Prostate gland (tissue), 2 donors: ENCODE measurements around the gene TRPM3. TPM values are rescaled to one million over a fixed set of nuclear protein-coding genes. Genes with fewer than 3 reads are reported as not detected.

Source experiments
- DNase-seq: peaks from one replicate; pipeline ENCODE4 v3.0.0-alpha.2; 2019; ENCODE audit warnings: low spot score
- H3K27ac ChIP-seq, 2 donors: fragments of 200-600 bp; sonication (generic); 2 replicates each; pipeline ENCODE4 v1.5.1; 2017 to 2019
- H3K27me3 ChIP-seq: fragments of 200-600 bp; sonication (generic); replicated peaks from 2 replicates; pipeline ENCODE4 v1.5.1; 2019; ENCODE audit not compliant: insufficient read depth
- H3K36me3 ChIP-seq, 2 donors: fragments of 200-600 bp; sonication (generic); 1 replicate in 1 of 2; 2 replicates in 1 of 2; pipeline versions ENCODE4 v1.5.1 to v1.8.1; 2017 to 2019
- H3K4me1 ChIP-seq: fragments of 200-600 bp; sonication (generic); replicated peaks from 2 replicates; pipeline ENCODE4 v1.5.1; 2019
- H3K4me3 ChIP-seq, 2 donors: fragments of 200-600 bp; sonication (generic); 2 replicates each; pipeline ENCODE4 v1.5.1; 2017 to 2019
- H3K9me3 ChIP-seq: fragments of 200-600 bp; sonication (generic); 2 replicates; pipeline ENCODE4 v1.5.1; 2017
- POLR2A ChIP-seq: fragments of 450-650 bp; IDR thresholded peaks from one replicate; pipeline ENCODE4 v1.6.1; 2016; ENCODE audit warnings: antibody characterized with exemption, mild to moderate bottlenecking
- POLR2AphosphoS5 ChIP-seq: sonication (generic); formaldehyde crosslinking; IDR thresholded peaks from one replicate; pipeline ENCODE4 v1.6.1; 2017; ENCODE audit warnings: antibody characterized with exemption
- WGBS: methylation state at CpG from one replicate; pipeline ENCODE4 v1.1.5; 2018; 5-methylcytosine and 5-hydroxymethylcytosine counted together
- intact Hi-C: fragments of 100-400 bp; cut with DNase I; formaldehyde crosslinking; loops from one replicate; pipeline ENCODE4 v1.14.2; 2022
- total RNA-seq, 2 donors: library from RNA; depleted of rRNA; stranded (reverse); fragments of >200 nt; gene quantifications; one replicate each; pipeline ENCODE4 v1.1.0, GENCODE V29; 2016
- TF ChIP-seq, protein P1 (sequence below), 4 experiments: fragments of 200-600 bp in 2 of 4; fragments of 450-650 bp in 2 of 4; sonication (generic) in 2 of 4; IDR thresholded peaks; 1 replicate in 3 of 4; 2 replicates in 1 of 4; pipeline ENCODE4 v1.5.1; 2016 to 2019; ENCODE audit warnings: antibody characterized with exemption in 4 of 4, mild to moderate bottlenecking in 2 of 4, moderate library complexity in 2 of 4

The TRPM3 gene
- total RNA-seq, 2 donors from 2014 or later = 0.32 to 18.7 TPM

DNA sequence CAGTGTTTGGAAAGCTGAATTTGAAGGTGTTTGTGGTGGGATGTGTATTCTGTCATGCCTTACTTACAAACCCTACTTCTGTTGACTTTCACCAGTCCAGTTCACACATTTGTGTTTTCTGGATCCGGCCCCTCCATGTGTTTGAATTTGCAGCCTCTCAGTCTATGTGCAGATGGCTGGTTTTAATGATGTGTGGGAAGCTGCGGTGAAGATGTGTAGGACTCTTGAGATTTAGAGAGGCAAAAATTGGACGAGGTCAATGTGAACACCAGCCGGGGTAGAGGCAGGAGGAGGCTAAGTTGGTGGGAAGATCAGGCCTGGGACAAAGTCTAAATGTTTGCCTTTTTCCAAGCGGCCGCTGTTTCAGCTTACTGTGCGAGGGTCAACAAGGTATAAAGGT lies 591.6 kb downstream of the TRPM3 start:
- TF ChIP-seq POLR2A (no peak), POLR2AphosphoS5 (no peak)
- TF ChIP-seq, protein P1, sequence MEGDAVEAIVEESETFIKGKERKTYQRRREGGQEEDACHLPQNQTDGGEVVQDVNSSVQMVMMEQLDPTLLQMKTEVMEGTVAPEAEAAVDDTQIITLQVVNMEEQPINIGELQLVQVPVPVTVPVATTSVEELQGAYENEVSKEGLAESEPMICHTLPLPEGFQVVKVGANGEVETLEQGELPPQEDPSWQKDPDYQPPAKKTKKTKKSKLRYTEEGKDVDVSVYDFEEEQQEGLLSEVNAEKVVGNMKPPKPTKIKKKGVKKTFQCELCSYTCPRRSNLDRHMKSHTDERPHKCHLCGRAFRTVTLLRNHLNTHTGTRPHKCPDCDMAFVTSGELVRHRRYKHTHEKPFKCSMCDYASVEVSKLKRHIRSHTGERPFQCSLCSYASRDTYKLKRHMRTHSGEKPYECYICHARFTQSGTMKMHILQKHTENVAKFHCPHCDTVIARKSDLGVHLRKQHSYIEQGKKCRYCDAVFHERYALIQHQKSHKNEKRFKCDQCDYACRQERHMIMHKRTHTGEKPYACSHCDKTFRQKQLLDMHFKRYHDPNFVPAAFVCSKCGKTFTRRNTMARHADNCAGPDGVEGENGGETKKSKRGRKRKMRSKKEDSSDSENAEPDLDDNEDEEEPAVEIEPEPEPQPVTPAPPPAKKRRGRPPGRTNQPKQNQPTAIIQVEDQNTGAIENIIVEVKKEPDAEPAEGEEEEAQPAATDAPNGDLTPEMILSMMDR (IDR thresholded peaks at IDR 0.05) = no peak
- H3K36me3 ChIP-seq = no peaks in the 10 kb centered on the region
- DNase-seq = no peak
- no peak overlapping the region for H3K27ac ChIP-seq
- H3K4me3 ChIP-seq = no peak overlapping the region
- WGBS = 88% methylated on average over 7 of the region's 7 CpGs
- H3K9me3 ChIP-seq = no peaks in the 10 kb centered on the region
- no peaks in the 10 kb centered on the region for H3K4me1 ChIP-seq
- no peaks in the 10 kb centered on the region for H3K27me3 ChIP-seq
- intact Hi-C loops = no loop called here

DNA sequence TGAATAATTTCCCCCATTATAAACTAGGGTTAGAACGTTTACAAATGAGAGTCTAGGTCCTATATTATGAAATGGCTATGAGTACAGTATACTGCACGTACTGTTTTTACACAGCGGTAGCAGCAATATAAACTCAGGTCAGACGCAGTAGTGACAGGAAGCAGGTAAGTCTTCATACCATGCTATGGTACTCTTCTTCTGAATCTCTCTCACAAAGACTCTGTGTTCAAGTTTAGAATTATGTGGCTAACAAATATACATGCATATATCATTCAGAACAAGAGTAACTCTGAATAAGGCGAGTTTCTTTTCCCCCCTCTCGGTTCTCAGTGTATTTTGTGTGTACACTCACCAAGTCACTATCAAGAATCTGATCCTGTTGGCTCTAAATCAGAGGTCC lies 592.0 kb downstream of the TRPM3 start:
- Histone ChIP-seq H3K4me3 (no peak overlapping the region), H3K9me3 (no peaks in the 10 kb centered on the region), H3K27ac (no peak overlapping the region), H3K27me3 (no peaks in the 10 kb centered on the region), H3K4me1 (no peaks in the 10 kb centered on the region), H3K36me3 (no peaks in the 10 kb centered on the region)
- no peak for DNase-seq
- TF ChIP-seq POLR2A (no peak), POLR2AphosphoS5 (no peak)
- TF ChIP-seq, protein P1 (IDR thresholded peaks at IDR 0.05) = no peak
- WGBS = 90% methylated on average over 6 of the region's 6 CpGs
- intact Hi-C loops = no loop called here

DNA sequence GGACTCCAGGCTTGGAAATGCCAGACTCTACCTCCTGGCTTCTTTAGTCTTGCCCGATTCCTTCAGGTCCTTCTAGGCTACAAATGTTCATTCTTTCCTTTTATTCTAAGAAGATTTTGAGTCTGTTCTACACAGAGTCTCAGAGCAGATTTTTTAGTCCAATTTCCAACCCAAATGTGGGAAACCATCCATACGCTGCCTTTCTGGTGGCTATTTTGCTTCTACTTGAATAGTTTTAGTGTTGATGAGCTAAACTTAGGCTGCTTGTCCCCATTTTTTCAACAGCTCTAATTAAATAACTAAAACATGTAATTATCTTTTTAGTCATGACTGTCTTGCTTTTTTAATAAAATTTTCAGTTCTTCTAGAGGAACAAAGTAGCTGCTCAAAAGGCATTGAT lies 594.5 kb downstream of the TRPM3 start:
- intact Hi-C loops = no loop called here
- Histone ChIP-seq H3K27ac (no peak overlapping the region), H3K36me3 (no peaks in the 10 kb centered on the region), H3K27me3 (no peaks in the 10 kb centered on the region), H3K4me1 (no peaks in the 10 kb centered on the region), H3K4me3 (no peak overlapping the region), H3K9me3 (no peaks in the 10 kb centered on the region)
- WGBS = 95% methylated on average over 2 of the region's 2 CpGs
- TF ChIP-seq, protein P1 (IDR thresholded peaks at IDR 0.05) = no peak
- TF ChIP-seq POLR2AphosphoS5 = no peak
- TF ChIP-seq POLR2A = no peak
- no peak for DNase-seq

DNA sequence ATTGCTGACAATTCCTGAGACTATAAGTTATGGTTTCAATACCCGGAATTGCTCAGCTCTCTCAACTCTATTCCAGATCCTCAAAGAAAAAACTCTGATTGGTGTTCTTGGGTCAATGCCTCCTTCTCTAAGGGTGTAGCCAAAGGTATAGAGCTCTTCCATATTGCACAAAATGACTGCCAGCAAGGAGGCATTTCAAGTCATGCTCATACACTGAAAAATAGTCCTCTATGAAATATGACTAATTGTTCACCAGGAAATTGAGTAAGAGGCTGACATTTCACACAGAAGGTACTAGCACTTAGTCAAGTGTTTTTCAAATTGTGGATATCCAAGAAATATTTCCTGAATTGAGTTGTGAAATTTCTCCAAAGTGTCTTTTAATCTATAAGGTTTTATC lies 595.9 kb downstream of the TRPM3 start:
- Histone ChIP-seq H3K4me1 (no peaks in the 10 kb centered on the region), H3K4me3 (no peak overlapping the region), H3K27ac (no peak overlapping the region), H3K9me3 (no peaks in the 10 kb centered on the region), H3K27me3 (no peaks in the 10 kb centered on the region), H3K36me3 (no peaks in the 10 kb centered on the region)
- TF ChIP-seq, protein P1 (IDR thresholded peaks at IDR 0.05) = no peak
- WGBS = 94% methylated on average over 1 of the region's 1 CpG
- no peak for DNase-seq
- intact Hi-C loops = no loop called here

DNA sequence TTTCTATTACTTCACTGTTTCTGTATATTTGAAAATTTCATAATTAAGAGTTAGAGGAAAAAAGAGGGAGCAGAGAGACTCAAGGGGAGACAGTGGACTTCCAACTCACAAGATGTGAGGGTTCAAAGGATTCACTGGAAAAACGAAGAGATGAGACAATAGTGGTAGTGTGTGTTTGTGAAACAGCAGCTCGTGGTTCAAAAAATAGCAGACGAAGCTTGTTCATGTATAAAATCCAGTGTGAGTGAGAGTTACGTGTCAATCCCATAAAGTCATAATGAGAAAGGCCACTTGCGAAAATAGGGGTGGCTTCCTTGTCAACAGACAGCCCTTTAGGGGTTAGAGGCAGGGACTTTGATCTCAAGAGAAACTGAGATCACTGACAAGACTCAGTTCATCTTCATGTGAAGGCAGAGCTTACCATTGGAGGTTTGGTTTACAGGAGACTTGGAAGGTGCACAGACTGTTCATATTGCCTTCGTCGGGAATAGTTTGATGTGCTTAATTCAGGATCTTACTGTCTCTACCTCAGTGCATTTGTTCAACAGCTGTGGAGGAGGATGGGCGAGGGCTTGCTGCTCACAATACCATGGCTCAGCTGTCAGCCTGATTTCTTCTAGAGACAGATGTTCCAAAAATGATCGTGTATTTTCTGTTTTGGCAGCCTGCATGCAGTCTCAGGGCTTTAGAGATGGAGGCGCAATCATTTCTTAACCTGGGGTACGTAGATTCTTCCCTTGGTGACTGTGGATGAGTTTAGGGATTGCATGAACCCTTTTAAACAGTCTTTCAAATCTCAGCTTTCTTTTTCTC lies 601.3 kb downstream of the TRPM3 start:
- H3K27ac ChIP-seq = no peak overlapping the region
- no peak overlapping the region for H3K4me3 ChIP-seq
- H3K9me3 ChIP-seq = no peaks in the 10 kb centered on the region
- intact Hi-C loops = loop anchor here (5.0 kb wide), 1 partner anchor 32 kb away; no protein-coding TSS in a partner anchor
- no peaks in the 10 kb centered on the region for H3K27me3 ChIP-seq
- TF ChIP-seq POLR2AphosphoS5 (no peak), POLR2A (no peak)
- TF ChIP-seq, protein P1 (IDR thresholded peaks at IDR 0.05) = no peak
- H3K4me1 ChIP-seq = no peaks in the 10 kb centered on the region
- WGBS = 70% methylated on average over 11 of the region's 11 CpGs
- H3K36me3 ChIP-seq = no peaks in the 10 kb centered on the region
- no peak for DNase-seq
